GM12878 (cell line): ENCODE data around the gene DNAH3. TPM values are rescaled to one million over a fixed set of nuclear protein-coding genes. Genes with fewer than 3 reads are reported as not detected.

Source experiments
- ATAC-seq: fragments of 200-7000 bp; cut with Tn5 transposase; 3 replicates; pipeline ENCODE4 v1.9.1; 2020; ENCODE audit warnings: mild to moderate bottlenecking, moderate library complexity
- BruUV-seq: library from RNA; stranded (reverse); fragments of 400-500 nt; replicated peaks from 2 replicates; lab custom pipeline; 2021; lab: Mats Ljungman, UMichigan
- CTCF ChIA-PET: fragments of 300-600 bp; sonication (Branson Sonifier 250); formaldehyde crosslinking; extraction: SDS; loops from one replicate; lab custom pipeline; 2021; ENCODE audit warnings: inconsistent platforms; lab: Yijun Ruan, JAX
- POLR2A ChIA-PET: fragments of 350-600 bp; formaldehyde crosslinking; extraction: SDS; loops from one replicate; lab custom pipeline; 2021; ENCODE audit warnings: inconsistent platforms; lab: Charles Lee
- RAD21 ChIA-PET: fragments of 300-600 bp; sonication (Branson Sonifier 250); formaldehyde crosslinking; loops from one replicate; lab custom pipeline; 2023; ENCODE audit warnings: antibody characterized with exemption; ENCODE audit not compliant: unreplicated experiment; lab: Charles Lee
- SMC1A ChIA-PET: fragments of 300-600 bp; sonication (Branson Sonifier 250); formaldehyde crosslinking; loops from one replicate; lab custom pipeline; 2023; ENCODE audit not compliant: unreplicated experiment, uncharacterized antibody; lab: Charles Lee
- DNase-seq: peaks from one replicate; pipeline ENCODE4 v3.0.0-alpha.2; 2011; ENCODE audit warnings: low read depth, low spot score
- FAIRE-seq: peaks from 3 replicates; lab custom pipeline; 2011; peaks lifted over from hg19 to GRCh38; lab: Jason Lieb, UNC
- H2AFZ ChIP-seq: 2 replicates; pipeline ENCODE4 v1.6.0; 2011; ENCODE audit warnings: low read depth, low read length, control low read depth; ENCODE audit not compliant: control insufficient read depth
- H3K27ac ChIP-seq: 2 replicates; pipeline ENCODE4 v1.5.1; 2011; ENCODE audit warnings: control low read depth; ENCODE audit not compliant: control insufficient read depth, insufficient read depth
- H3K27me3 ChIP-seq, 2 experiments: replicated peaks in 1 of 2; 2 replicates each; pipeline versions ENCODE4 v1.6.0 to v1.6.1; 2011; ENCODE audit warnings: low read length in 1 of 2; ENCODE audit not compliant: control insufficient read depth in 2 of 2, insufficient read depth in 2 of 2
- H3K36me3 ChIP-seq, 2 experiments: 2 replicates each; pipeline ENCODE4 v1.5.1; 2011; ENCODE audit warnings: low read length in 1 of 2; ENCODE audit not compliant: control insufficient read depth in 2 of 2, insufficient read depth in 2 of 2
- H3K4me1 ChIP-seq: 2 replicates; pipeline ENCODE4 v1.6.1; 2011; ENCODE audit warnings: mild to moderate bottlenecking, low read length, moderate library complexity, mixed read lengths; ENCODE audit not compliant: control insufficient read depth, insufficient read depth
- H3K4me2 ChIP-seq: 2 replicates; pipeline ENCODE4 v1.6.0; 2011; ENCODE audit warnings: control low read depth; ENCODE audit not compliant: control insufficient read depth, insufficient read depth
- H3K4me3 ChIP-seq: fragments of 200-600 bp; sonication (generic); 2 replicates; pipeline ENCODE4 v1.5.1; 2016
- H3K79me2 ChIP-seq: 2 replicates; pipeline ENCODE4 v1.6.0; 2011; ENCODE audit warnings: low read length; ENCODE audit not compliant: control insufficient read depth, insufficient read depth
- H3K9ac ChIP-seq: 2 replicates; pipeline ENCODE4 v1.8.0; 2011; ENCODE audit warnings: low read length, control low read depth, mixed read lengths; ENCODE audit not compliant: control insufficient read depth, insufficient read depth
- H3K9me3 ChIP-seq: replicated peaks from 3 replicates; pipeline ENCODE4 v1.5.1; 2011; ENCODE audit warnings: mild to moderate bottlenecking, low read length; ENCODE audit not compliant: control insufficient read depth, insufficient read depth
- H4K20me1 ChIP-seq: 2 replicates; pipeline ENCODE4 v1.6.0; 2011; ENCODE audit not compliant: control insufficient read depth, insufficient read depth
- ATF7 ChIP-seq: fragments of 450-650 bp; IDR thresholded peaks from 2 replicates; pipeline ENCODE4 v1.6.1; 2016; ENCODE audit warnings: low read depth, mild to moderate bottlenecking
- CEBPB ChIP-seq, 2 experiments: fragments of 150-350 bp in 1 of 2; IDR thresholded peaks; 2 replicates each; pipeline ENCODE4 v1.6.1; 2012 to 2014; ENCODE audit warnings: low read depth in 2 of 2, low read length in 2 of 2, borderline replicate concordance in 1 of 2, inconsistent platforms in 1 of 2
- EED ChIP-seq: sonication (generic); IDR thresholded peaks from 2 replicates; pipeline ENCODE4 v1.6.1; 2016; ENCODE audit warnings: antibody characterized with exemption, low read depth
- EGR1 ChIP-seq, 2 experiments: IDR thresholded peaks; 1 replicate in 1 of 2; 2 replicates in 1 of 2; pipeline ENCODE4 v1.6.1; 2011 to 2012; ENCODE audit warnings: low read depth in 2 of 2, low read length in 2 of 2, borderline replicate concordance in 1 of 2, mild to moderate bottlenecking in 1 of 2, moderate library complexity in 1 of 2
- NR2C2 ChIP-seq: IDR thresholded peaks from 2 replicates; pipeline ENCODE4 v1.6.1; 2011; ENCODE audit warnings: borderline replicate concordance, low read depth; ENCODE audit not compliant: control insufficient read depth, insufficient read length
- SMAD5 ChIP-seq: IDR thresholded peaks from 2 replicates; pipeline ENCODE4 v1.6.1; 2016; ENCODE audit warnings: antibody characterized with exemption, low read depth
- SMC3 ChIP-seq: IDR thresholded peaks from 2 replicates; pipeline ENCODE4 v1.6.1; 2011; ENCODE audit warnings: low read length, improper control_type of control experiment, borderline replicate concordance
- TARDBP ChIP-seq: IDR thresholded peaks from 2 replicates; pipeline ENCODE4 v1.6.1; 2016; ENCODE audit warnings: borderline replicate concordance
- YBX1 ChIP-seq: fragments of 450-650 bp; IDR thresholded peaks from 2 replicates; pipeline ENCODE4 v1.6.1; 2016; ENCODE audit warnings: antibody characterized with exemption
- WGBS: methylation state at CpG from one replicate; pipeline ENCODE4 v1.1.6; 2016; ENCODE audit warnings: low lambda C conversion rate; ENCODE audit not compliant: insufficient replicate concordance, insufficient coverage; ENCODE audit errors: missing lambda C conversion rate; 5-methylcytosine and 5-hydroxymethylcytosine counted together
- in situ Hi-C: fragments of 300-500 bp; cut with MboI; formaldehyde crosslinking; loops from 9 replicates; pipeline ENCODE4 v1.14.3; 2018; ENCODE audit warnings: mixed read lengths
- intact Hi-C: fragments of 100-400 bp; cut with micrococcal nuclease; formaldehyde crosslinking; loops from one replicate; pipeline ENCODE4 v1.14.2; 2022; ENCODE audit not compliant: unreplicated experiment
- polyA plus RNA-seq, 11 experiments: library from polyadenylated mRNA; depleted of rRNA in 4 of 11; unstranded in 6 of 11; stranded (reverse) in 5 of 11; fragments of >200 nt; fragmentation: Nextera tagmentation in 4 of 11; fragmentation: Illumina TruSeq in 1 of 11; extraction: Ambion mirVana in 4 of 11; extraction: Trizol in 1 of 11; gene quantifications; 1 replicate in 1 of 11; 2 replicates in 10 of 11; pipeline versions ENCODE4 v1.2.1 to v1.2.3, GENCODE V29; 2011 to 2016; ENCODE audit warnings: inconsistent platforms in 2 of 11, missing spikeins in 2 of 11, low read depth in 1 of 11
- total RNA-seq, 4 experiments: library from RNA; depleted of rRNA in 3 of 4; stranded (reverse); fragments of >200 nt in 3 of 4; fragmentation: Illumina TruSeq in 1 of 4; extraction: Trizol in 1 of 4; gene quantifications; 2 replicates each; pipeline versions ENCODE4 v1.2.1 to v1.2.3, GENCODE V29; 2013 to 2021
- TF ChIP-seq, protein P1 (sequence below): fragments of 450-650 bp; IDR thresholded peaks from 2 replicates; pipeline ENCODE4 v1.6.1; 2016; ENCODE audit warnings: mild to moderate bottlenecking, moderate library complexity, borderline replicate concordance

Gene DNAH3
- total and polyA plus RNA-seq, 10 of the 15 experiments (the other 5 are each of a cell fraction or from before 2014, with no cell fraction given) = under 0.01 to 0.04 (median 0.04) TPM; not detected in 5

DNA sequence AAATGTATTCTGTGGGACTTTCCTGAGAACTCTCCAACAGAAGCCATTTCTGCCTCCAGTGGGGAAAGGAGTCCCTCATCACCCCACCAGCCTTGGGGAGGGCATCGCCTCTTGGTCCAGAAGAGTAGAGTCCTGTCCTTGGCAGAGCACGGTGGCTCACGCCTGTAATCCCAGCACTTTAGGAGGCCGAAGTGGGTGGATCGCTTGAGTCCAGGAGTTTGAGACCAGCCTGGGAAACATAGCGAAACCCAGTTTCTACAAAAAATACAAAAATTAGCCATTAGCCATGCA, 209.1 kb downstream of the DNAH3 start:
- intact Hi-C loops (loop anchor here (10.0 kb wide), 1 partner anchor 87 kb away; no protein-coding TSS in a partner anchor), in situ Hi-C loops (no loop called here)
- CTCF ChIA-PET = interaction anchor here (4.1 kb wide), 1 partner anchor 92 kb away, joined by 47 read pairs; no protein-coding TSS in a partner anchor
- Histone ChIP-seq H3K27ac (no peak overlapping the region), H3K9ac (no peak overlapping the region), H3K79me2 (no peaks in the 10 kb centered on the region), H3K9me3 (no peaks in the 10 kb centered on the region), H2AFZ (0 out of 2 replicates have a peak overlapping the region, but pooled peaks have one; percentile 5), H4K20me1 (no peaks in the 10 kb centered on the region), H3K27me3 (no peaks in the 10 kb centered on the region), H3K36me3 (no peaks in the 10 kb centered on the region), H3K4me1 (peaks cover 17% of the 10 kb centered on the region), H3K4me2 (no peak overlapping the region), H3K4me3 (no peak overlapping the region)
- RAD21 ChIA-PET = no interaction called here
- no TSS peak for BruUV-seq
- WGBS = 93% methylated on average over 6 of the region's 6 CpGs
- FAIRE-seq (no peak), DNase-seq (no peak), ATAC-seq (no peak)
- TF ChIP-seq CEBPB (IDR thresholded peaks at IDR 0.05; ENCODE audit: borderline replicate concordance in 1 of 2, low read depth in 2 of 2, low read length in 2 of 2) = no peak
- no peak for TF ChIP-seq YBX1
- TF ChIP-seq EGR1 (IDR thresholded peaks at IDR 0.05; ENCODE audit: borderline replicate concordance in 1 of 2, low read depth in 2 of 2, low read length in 2 of 2) = no peak
- TF ChIP-seq SMC3 = no peak
- no peak for TF ChIP-seq SMAD5
- no peak for TF ChIP-seq TARDBP
- TF ChIP-seq ATF7 = no peak
- TF ChIP-seq EED = no peak
- TF ChIP-seq NR2C2 = no peak
- TF ChIP-seq, protein P1, sequence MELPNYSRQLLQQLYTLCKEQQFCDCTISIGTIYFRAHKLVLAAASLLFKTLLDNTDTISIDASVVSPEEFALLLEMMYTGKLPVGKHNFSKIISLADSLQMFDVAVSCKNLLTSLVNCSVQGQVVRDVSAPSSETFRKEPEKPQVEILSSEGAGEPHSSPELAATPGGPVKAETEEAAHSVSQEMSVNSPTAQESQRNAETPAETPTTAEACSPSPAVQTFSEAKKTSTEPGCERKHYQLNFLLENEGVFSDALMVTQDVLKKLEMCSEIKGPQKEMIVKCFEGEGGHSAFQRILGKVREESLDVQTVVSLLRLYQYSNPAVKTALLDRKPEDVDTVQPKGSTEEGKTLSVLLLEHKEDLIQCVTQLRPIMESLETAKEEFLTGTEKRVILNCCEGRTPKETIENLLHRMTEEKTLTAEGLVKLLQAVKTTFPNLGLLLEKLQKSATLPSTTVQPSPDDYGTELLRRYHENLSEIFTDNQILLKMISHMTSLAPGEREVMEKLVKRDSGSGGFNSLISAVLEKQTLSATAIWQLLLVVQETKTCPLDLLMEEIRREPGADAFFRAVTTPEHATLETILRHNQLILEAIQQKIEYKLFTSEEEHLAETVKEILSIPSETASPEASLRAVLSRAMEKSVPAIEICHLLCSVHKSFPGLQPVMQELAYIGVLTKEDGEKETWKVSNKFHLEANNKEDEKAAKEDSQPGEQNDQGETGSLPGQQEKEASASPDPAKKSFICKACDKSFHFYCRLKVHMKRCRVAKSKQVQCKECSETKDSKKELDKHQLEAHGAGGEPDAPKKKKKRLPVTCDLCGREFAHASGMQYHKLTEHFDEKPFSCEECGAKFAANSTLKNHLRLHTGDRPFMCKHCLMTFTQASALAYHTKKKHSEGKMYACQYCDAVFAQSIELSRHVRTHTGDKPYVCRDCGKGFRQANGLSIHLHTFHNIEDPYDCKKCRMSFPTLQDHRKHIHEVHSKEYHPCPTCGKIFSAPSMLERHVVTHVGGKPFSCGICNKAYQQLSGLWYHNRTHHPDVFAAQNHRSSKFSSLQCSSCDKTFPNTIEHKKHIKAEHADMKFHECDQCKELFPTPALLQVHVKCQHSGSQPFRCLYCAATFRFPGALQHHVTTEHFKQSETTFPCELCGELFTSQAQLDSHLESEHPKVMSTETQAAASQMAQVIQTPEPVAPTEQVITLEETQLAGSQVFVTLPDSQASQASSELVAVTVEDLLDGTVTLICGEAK = no peak
- POLR2A ChIA-PET = no interaction called here
- SMC1A ChIA-PET = interaction anchor here (0.8 to 1.2 kb wide), 2 partner anchors 8 to 90 kb away, joined by 4 to 5 read pairs; no protein-coding TSS in a partner anchor
